ENCODE results near the gene HPCAL1.

HPCAL1 gene

GRCh38 chr2:10390369-10390801 is 87.7 kb downstream of the HPCAL1 start:
- DNase-seq (ENCODE audit: low spot score): no peak

- DNase-seq (ENCODE audit: low spot score): no peak
Observed at GRCh38 chr2:10392100-10392499, 89.4 kb downstream of the HPCAL1 start.

GRCh38 chr2:10392548-10392947 is 89.8 kb downstream of the HPCAL1 start:
- DNase-seq (ENCODE audit: low spot score): no peak

GRCh38 chr2:10392951-10393639 is 90.4 kb downstream of the HPCAL1 start:
- no peak for DNase-seq (ENCODE audit: low spot score)

GRCh38 chr2:10393640-10393982 is 90.9 kb downstream of the HPCAL1 start:
- DNase-seq (ENCODE audit: low spot score): no peak

- DNase-seq (ENCODE audit: low spot score): no peak
Observed at GRCh38 chr2:10395893-10396292, 93.2 kb downstream of the HPCAL1 start.

GRCh38 chr2:10396464-10396863 is 93.8 kb downstream of the HPCAL1 start:
- no peak for DNase-seq (ENCODE audit: low spot score)

- DNase-seq (ENCODE audit: low spot score): no peak
Observed at GRCh38 chr2:10397297-10397875, 94.7 kb downstream of the HPCAL1 start.

GRCh38 chr2:10397878-10398277 is 95.2 kb downstream of the HPCAL1 start:
- no peak for DNase-seq (ENCODE audit: low spot score)

GRCh38 chr2:10398496-10398895 is 95.8 kb downstream of the HPCAL1 start:
- DNase-seq (ENCODE audit: low spot score): no peak

GRCh38 chr2:10399358-10399757 is 96.7 kb downstream of the HPCAL1 start:
- DNase-seq (ENCODE audit: low spot score): no peak

- no peak for DNase-seq (ENCODE audit: low spot score)
Observed at GRCh38 chr2:10400002-10400401, 97.3 kb downstream of the HPCAL1 start.

- peak; percentile 58 for DNase-seq (ENCODE audit: low spot score)
Observed at GRCh38 chr2:10400568-10400977, 97.9 kb downstream of the HPCAL1 start.

GRCh38 chr2:10400978-10401951 is 98.6 kb downstream of the HPCAL1 start:
- no peak for DNase-seq (ENCODE audit: low spot score)

GRCh38 chr2:10402062-10402585 is 99.4 kb downstream of the HPCAL1 start:
- DNase-seq (ENCODE audit: low spot score): no peak

- no peak for DNase-seq (ENCODE audit: low spot score)
Observed at GRCh38 chr2:10402653-10403215, 100.0 kb downstream of the HPCAL1 start.

GRCh38 chr2:10404324-10405143 is 101.8 kb downstream of the HPCAL1 start:
- DNase-seq (ENCODE audit: low spot score): no peak

GRCh38 chr2:10405448-10405847 is 102.7 kb downstream of the HPCAL1 start:
- DNase-seq (ENCODE audit: low spot score): no peak

- no peak for DNase-seq (ENCODE audit: low spot score)
Observed at GRCh38 chr2:10406016-10406415, 103.3 kb downstream of the HPCAL1 start.

GRCh38 chr2:10406491-10407188 is 103.9 kb downstream of the HPCAL1 start:
- DNase-seq (ENCODE audit: low spot score): no peak

GRCh38 chr2:10407432-10407831 is 104.7 kb downstream of the HPCAL1 start:
- DNase-seq (ENCODE audit: low spot score): no peak

Data from activated CD4-positive, alpha-beta T cell treated with anti-CD3 and anti-CD28 coated beads, Interleukin-2, Interleukin-4, amounts not matched to agents 100 ng/mL and 50 ng/mL, durations not matched to agents 16 hours and 8 hours (primary cell).